Adrenal gland (tissue), 5 donors: ENCODE measurements around the gene PIGO.
A peak's percentile ranks its signal among the peaks of the same experiment; 100 is the strongest.

Source experiments
- CTCF ChIP-seq, 6 experiments: fragments of 450-650 bp in 4 of 6; fragments of 200-600 bp in 2 of 6; sonication (generic) in 1 of 6; IDR thresholded peaks; 1 replicate in 5 of 6; 2 replicates in 1 of 6; pipeline versions ENCODE4 v1.5.1 to v1.8.0; 2016 to 2021; ENCODE audit warnings: antibody characterized with exemption in 6 of 6, mild to moderate bottlenecking in 2 of 6, moderate library complexity in 1 of 6
- POLR2A ChIP-seq, 2 donors: fragments of 450-650 bp; IDR thresholded peaks; one replicate each; pipeline ENCODE4 v1.6.1; 2017; ENCODE audit warnings: antibody characterized with exemption in 2 of 2, mild to moderate bottlenecking in 2 of 2, moderate library complexity in 1 of 2
- donor health status: DM: no; HTN: no; CAD: no.

- peak in 1 of 2 donors; percentile 12 for TF ChIP-seq POLR2A (IDR thresholded peaks at IDR 0.05)
- TF ChIP-seq CTCF (IDR thresholded peaks at IDR 0.05), result no peak
Measured at GRCh38 chr9:35114840-35115628, 18.6 kb upstream of the PIGO start.
